ENCODE results near the gene FKBP10. TPM values are rescaled to one million over a fixed set of nuclear protein-coding genes. Genes with fewer than 3 reads are reported as not detected.
A peak's percentile ranks its signal among the peaks of the same experiment; 100 is the strongest.

The FKBP10 gene
- total RNA-seq, 6 donors from 2014 or later: 8.9 to 59.7 (median 29.3) TPM

GRCh38 chr17:41864498-41864835 is 51.7 kb downstream of the FKBP10 start:
- DNase-seq (peak in 1 of 2 donors; percentile 93), ATAC-seq (ENCODE audit: low FRiP score in 2 of 2) (no peak)
- no peak for TF ChIP-seq POLR2AphosphoS5 (IDR thresholded peaks at IDR 0.05)
- no peak for TF ChIP-seq CTCF (IDR thresholded peaks at IDR 0.05)
- TF ChIP-seq POLR2A (IDR thresholded peaks at IDR 0.05): no peak
- TF ChIP-seq EP300 (IDR thresholded peaks at IDR 0.05): no peak
- H3K9me3 ChIP-seq: no peaks in the 10 kb centered on the region
- 0 to 1% methylated on average over 14 to 21 of the region's 25 CpGs for WGBS, 2 donors
- peaks cover 14 to 39% (median 24%) of the 10 kb centered on the region in 4 donors for H3K4me1 ChIP-seq
- peak overlapping the region; percentile 60 to 99 (median 83) for H3K4me3 ChIP-seq
- H3K36me3 ChIP-seq: peaks cover 6 to 30% (median 15%) of the 10 kb centered on the region in 4 donors
- no peaks in the 10 kb centered on the region for H3K27me3 ChIP-seq
- peak overlapping the region; percentile 86 to 96 (median 94) for H3K27ac ChIP-seq

DNA sequence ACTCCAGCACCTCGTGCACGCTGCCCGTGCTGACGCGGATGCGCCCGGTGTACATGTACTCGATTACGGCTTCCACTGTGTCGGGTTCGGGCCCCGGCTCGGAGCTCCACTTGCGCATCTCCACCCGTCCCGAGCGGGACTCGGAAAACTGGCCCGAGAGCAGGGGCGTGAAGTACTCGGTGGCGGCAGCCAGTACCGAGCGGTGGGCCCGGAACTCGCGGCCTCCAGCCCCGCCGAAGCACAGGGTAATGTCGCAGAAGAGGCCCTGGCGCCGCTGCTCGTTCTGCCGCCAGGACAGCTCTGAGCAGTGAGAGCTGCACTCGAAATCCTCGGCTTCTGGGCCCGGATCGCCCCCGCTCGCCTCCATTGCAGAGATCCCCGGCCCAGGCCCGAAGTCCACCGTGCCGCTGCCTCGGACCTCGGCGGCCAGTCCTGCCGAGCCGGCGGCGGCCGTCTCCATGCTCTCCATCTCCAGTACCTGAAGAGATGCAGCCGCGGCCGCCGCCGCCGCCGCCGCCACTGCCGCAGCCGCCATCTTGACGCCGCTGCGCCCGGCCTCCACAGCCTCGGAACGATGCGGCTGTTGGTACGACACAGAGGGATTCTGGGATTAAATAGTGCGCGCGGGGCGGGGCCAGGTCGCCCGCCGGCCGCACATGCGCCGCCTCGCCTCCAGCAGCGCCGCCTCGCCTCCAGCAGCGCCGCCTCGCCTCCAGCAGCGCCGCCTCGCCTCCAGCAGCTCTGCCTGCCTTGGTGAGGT is 52.2 kb downstream of the FKBP10 start, which contains the start of gene KLHL11:
Gene KLHL11, minus strand, starts transcription at position 588 of the 760 bp plus-strand sequence. Its CDS starts 53 bp downstream, at position 535.
- H3K4me3 ChIP-seq: peak within 1 kb of the TSS; percentile 60 to 99 (median 83)
- peak in 3 of 6 experiments; percentile 11 to 30 (median 30) for TF ChIP-seq CTCF (IDR thresholded peaks at IDR 0.05)
- peak in 3 of 4 donors; percentile 78 to 90 (median 80) for TF ChIP-seq POLR2A (IDR thresholded peaks at IDR 0.05)
- TF ChIP-seq POLR2AphosphoS5 (IDR thresholded peaks at IDR 0.05): peak; percentile 67 to 95
- TF ChIP-seq EP300 (IDR thresholded peaks at IDR 0.05): no peak
- no peaks in the 10 kb centered on the region for H3K27me3 ChIP-seq
- ATAC-seq (ENCODE audit: low FRiP score in 2 of 2) (peak; percentile 93 to 97), DNase-seq (peak; percentile 92 to 97)
- peaks cover 6 to 35% (median 20%) of the 10 kb centered on the region in 4 donors for H3K36me3 ChIP-seq
- no peaks in the 10 kb centered on the region for H3K9me3 ChIP-seq
- H3K4me1 ChIP-seq: peaks cover 14 to 39% (median 24%) of the 10 kb centered on the region in 4 donors
- peak within 1 kb of the TSS; percentile 86 to 96 (median 94) for H3K27ac ChIP-seq
- WGBS, 2 donors: 0% methylated on average over 37 of the region's 90 CpGs; no CpG with 5 or more reads in 1 of the 2 donors

GRCh38 chr17:41865596-41865893 is 52.7 kb downstream of the FKBP10 start:
- no peaks in the 10 kb centered on the region for H3K9me3 ChIP-seq
- no peak for DNase-seq
- H3K4me1 ChIP-seq: peaks cover 14 to 39% (median 24%) of the 10 kb centered on the region in 4 donors
- H3K27ac ChIP-seq: peak overlapping the region; percentile 86 to 96 (median 94)
- WGBS, 2 donors: 0 to 1% methylated on average over 2 to 7 of the region's 10 CpGs
- no peaks in the 10 kb centered on the region for H3K27me3 ChIP-seq
- H3K36me3 ChIP-seq: peaks cover 6 to 41% (median 25%) of the 10 kb centered on the region in 4 donors
- no peak for ATAC-seq (ENCODE audit: low FRiP score in 2 of 2)
- peak overlapping the region in 3 of 4 donors; percentile 60 to 99 (median 99) for H3K4me3 ChIP-seq
- TF ChIP-seq POLR2AphosphoS5 (IDR thresholded peaks at IDR 0.05) (no peak), CTCF (IDR thresholded peaks at IDR 0.05) (no peak), EP300 (IDR thresholded peaks at IDR 0.05) (no peak), POLR2A (IDR thresholded peaks at IDR 0.05) (no peak)

GRCh38 chr17:41868568-41868967 is 55.8 kb downstream of the FKBP10 start:
- peaks cover 6 to 71% (median 48%) of the 10 kb centered on the region in 4 donors for H3K36me3 ChIP-seq
- H3K4me1 ChIP-seq: peaks cover 9 to 14% (median 10%) of the 10 kb centered on the region in 4 donors
- H3K27me3 ChIP-seq: no peaks in the 10 kb centered on the region
- no peak for ATAC-seq (ENCODE audit: low FRiP score in 2 of 2)
- TF ChIP-seq EP300 (IDR thresholded peaks at IDR 0.05) (no peak), CTCF (IDR thresholded peaks at IDR 0.05) (no peak), POLR2AphosphoS5 (IDR thresholded peaks at IDR 0.05) (no peak), POLR2A (IDR thresholded peaks at IDR 0.05) (no peak)
- DNase-seq: no peak
- 70 to 78% methylated on average over 3 of the region's 3 CpGs for WGBS, 2 donors
- peak overlapping the region in 1 of 4 donors; percentile 7 for H3K27ac ChIP-seq
- H3K4me3 ChIP-seq: no peak overlapping the region
- no peaks in the 10 kb centered on the region for H3K9me3 ChIP-seq

Measured in upper lobe of left lung (tissue), 6 donors.